Measurements from ENCODE around the gene RAD23A.
"Not testable (repeated sequence)": the region's sequence is repeated elsewhere in the genome, so short reads cannot be mapped to it uniquely, and the experiment has no call there.

RAD23A gene

GRCh38 chr19:12955575-12955974, 9.9 kb downstream of the RAD23A start:
- DNase-seq (ENCODE audit: low read depth, low spot score), result not testable (repeated sequence)

- DNase-seq (ENCODE audit: low read depth, low spot score), result peak; percentile 60
Observed at GRCh38 chr19:12955996-12956395, 10.3 kb downstream of the RAD23A start.

GRCh38 chr19:12956446-12957388, 11.1 kb downstream of the RAD23A start, which contains the start of gene GADD45GIP1:
TSS of gene GADD45GIP1 (minus strand) at chr19:12957223. CDS start at chr19:12957212, 11 bp downstream.
- DNase-seq (ENCODE audit: low read depth, low spot score), result peak; percentile 85

- not testable (repeated sequence) for DNase-seq (ENCODE audit: low read depth, low spot score)
Observed at GRCh38 chr19:12957389-12957952, 11.8 kb downstream of the RAD23A start.

GRCh38 chr19:12959481-12959880, 13.8 kb downstream of the RAD23A start:
- no peak for DNase-seq (ENCODE audit: low read depth, low spot score)

GRCh38 chr19:12965017-12965811, 19.6 kb downstream of the RAD23A start:
- peak; percentile 96 for DNase-seq (ENCODE audit: low read depth, low spot score)

- DNase-seq (ENCODE audit: low read depth, low spot score), result no peak
Observed at GRCh38 chr19:12965812-12966135, 20.1 kb downstream of the RAD23A start.

GRCh38 chr19:12967907-12968306, 22.2 kb downstream of the RAD23A start:
- DNase-seq (ENCODE audit: low read depth, low spot score), result no peak

- DNase-seq (ENCODE audit: low read depth, low spot score), result peak; percentile 23
Observed at GRCh38 chr19:12969292-12969988, 23.8 kb downstream of the RAD23A start, which contains the start of gene DAND5. TSS of gene DAND5 (plus strand) at chr19:12969576. CDS start at chr19:12969661, 85 bp downstream.

GRCh38 chr19:12970070-12970820, 24.6 kb downstream of the RAD23A start:
- no peak for DNase-seq (ENCODE audit: low read depth, low spot score)

- no peak for DNase-seq (ENCODE audit: low read depth, low spot score)
Observed at GRCh38 chr19:12973236-12973635, 27.6 kb downstream of the RAD23A start.

GRCh38 chr19:12974301-12975220, 28.9 kb downstream of the RAD23A start:
- DNase-seq (ENCODE audit: low read depth, low spot score), result no peak

- DNase-seq (ENCODE audit: low read depth, low spot score), result no peak
Observed at GRCh38 chr19:12975221-12975741, 29.6 kb downstream of the RAD23A start.

- DNase-seq (ENCODE audit: low read depth, low spot score), result not testable (repeated sequence)
Observed at GRCh38 chr19:12976109-12976508, 30.4 kb downstream of the RAD23A start.

GRCh38 chr19:12979974-12980373, 34.3 kb downstream of the RAD23A start:
- no peak for DNase-seq (ENCODE audit: low read depth, low spot score)

GRCh38 chr19:12982648-12983047, 37.0 kb downstream of the RAD23A start:
- DNase-seq (ENCODE audit: low read depth, low spot score), result no peak

GRCh38 chr19:12983091-12983490, 37.4 kb downstream of the RAD23A start:
- DNase-seq (ENCODE audit: low read depth, low spot score), result no peak

- peak; percentile 92 for DNase-seq (ENCODE audit: low read depth, low spot score)
Observed at GRCh38 chr19:12983542-12984142, 38.0 kb downstream of the RAD23A start.

- no peak for DNase-seq (ENCODE audit: low read depth, low spot score)
Observed at GRCh38 chr19:12984143-12984627, 38.5 kb downstream of the RAD23A start.
